ENCODE measurements around the gene VPS9D1. TPM values are rescaled to one million over a fixed set of nuclear protein-coding genes. Genes with fewer than 3 reads are reported as not detected.

VPS9D1 gene
- polyA plus RNA-seq, 3 donors, result 1.2 to 29.7 (median 1.6) TPM

DNA sequence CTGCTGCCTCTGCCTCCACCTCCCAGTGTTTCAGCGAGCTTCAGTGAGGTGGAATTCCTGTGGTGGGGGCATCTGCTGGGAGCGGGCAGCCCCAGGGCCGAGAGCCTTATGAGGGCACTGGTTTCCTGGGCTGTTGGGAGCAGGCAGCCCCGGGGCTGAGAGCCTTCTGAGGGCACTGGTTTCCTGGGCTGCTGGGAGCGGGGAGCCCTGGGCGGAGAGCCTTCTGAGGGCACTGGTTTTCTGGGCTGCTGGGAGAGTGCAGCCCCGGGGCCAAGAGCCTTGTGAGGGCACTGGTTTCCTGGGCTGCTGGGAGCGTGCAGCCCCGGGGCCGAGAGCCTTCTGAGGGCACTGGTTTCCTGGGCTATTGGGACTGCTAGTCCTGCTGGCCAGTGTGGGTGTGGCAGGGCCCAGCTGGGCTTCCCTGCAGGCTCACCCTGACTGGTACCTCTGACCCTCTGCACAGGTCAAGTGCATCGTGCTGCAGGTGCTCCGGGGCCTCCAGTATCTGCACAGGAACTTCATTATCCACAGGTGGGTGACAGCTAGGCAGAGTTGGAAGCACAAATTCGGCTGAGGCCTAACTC, 28.6 kb downstream of the VPS9D1 start:
- DNase-seq, result no peak
- no peak overlapping the region for H3K4me3 ChIP-seq (replicated peaks in 1 of 3; ENCODE audit: low read depth in 2 of 3, low read length in 3 of 3)
- no peak overlapping the region for H3K4me3 Mint-ChIP-seq

DNA sequence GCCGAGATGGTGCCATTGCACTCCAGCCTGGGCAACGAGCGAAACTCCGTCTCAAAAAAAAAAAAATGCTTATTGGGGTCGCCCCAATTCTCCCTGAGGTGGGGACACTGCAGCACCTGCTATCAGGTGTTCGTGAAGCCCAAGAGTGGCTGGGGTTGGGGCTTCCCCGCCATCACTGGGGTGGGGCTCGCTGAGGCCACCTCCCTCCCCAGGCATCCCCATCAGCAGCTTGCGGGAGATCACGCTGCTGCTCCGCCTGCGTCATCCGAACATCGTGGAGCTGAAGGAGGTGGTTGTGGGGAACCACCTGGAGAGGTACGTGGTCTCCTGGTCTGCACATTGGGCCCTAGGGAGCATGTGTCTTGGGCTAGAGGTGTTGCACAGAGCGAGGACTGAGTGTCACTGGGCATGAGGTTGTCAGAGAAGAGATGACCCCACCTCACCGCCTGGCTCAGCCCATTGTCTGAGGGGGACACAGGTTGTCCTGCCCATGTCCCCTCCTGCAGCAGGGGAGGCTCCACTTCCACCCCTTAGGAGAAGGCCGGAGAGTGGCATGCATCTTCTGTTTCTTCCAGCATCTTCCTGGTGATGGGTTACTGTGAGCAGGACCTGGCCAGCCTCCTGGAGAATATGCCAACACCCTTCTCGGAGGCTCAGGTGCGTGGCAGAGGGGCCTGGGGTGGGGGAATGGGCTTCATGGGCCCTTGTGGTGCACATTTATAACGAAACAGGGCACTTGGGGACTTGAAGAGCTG, 29.3 kb downstream of the VPS9D1 start:
- Histone ChIP-seq H3K9ac (ENCODE audit: insufficient read depth, low read length, poor library complexity, severe bottlenecking) (no peak overlapping the region), H3K36me3 (replicated peaks in 1 of 2; ENCODE audit: control insufficient read depth in 1 of 2, insufficient read depth in 2 of 2, low read length in 2 of 2) (peaks cover 54 to 64% of the 10 kb centered on the region in 2 donors), H3K4me2 (replicated peaks; ENCODE audit: extremely low read depth, low read length, poor library complexity, severe bottlenecking) (no peak overlapping the region), H3K79me2 (ENCODE audit: insufficient read depth, low read length) (peaks cover 25% of the 10 kb centered on the region), H3K27ac (ENCODE audit: low read depth in 1 of 2, low read length in 2 of 2) (no peak overlapping the region), H4K20me1 (ENCODE audit: insufficient read depth, low read length) (peaks cover 12% of the 10 kb centered on the region), H3K4me3 (replicated peaks in 1 of 3; ENCODE audit: low read depth in 2 of 3, low read length in 3 of 3) (no peak overlapping the region), H2AFZ (ENCODE audit: insufficient read depth, low read depth, low read length, poor library complexity, severe bottlenecking) (no peak overlapping the region), H3K27me3 (ENCODE audit: control insufficient read depth in 2 of 2, insufficient read depth in 2 of 2, low read length in 2 of 2) (no peaks in the 10 kb centered on the region), H3K4me1 (ENCODE audit: control insufficient read depth in 1 of 2, insufficient read depth in 2 of 2, low read length in 2 of 2) (peaks cover 10 to 12% of the 10 kb centered on the region in 2 donors), H3K9me3 (replicated peaks in 1 of 2; ENCODE audit: control insufficient read depth in 1 of 2, insufficient read depth in 1 of 2, low read length in 2 of 2) (no peaks in the 10 kb centered on the region)
- WGBS (ENCODE audit: insufficient coverage), result 96% methylated on average over 13 of the region's 21 CpGs
- Mint-ChIP-seq H3K27ac (peak overlapping the region in 1 of 7 donors; percentile 48), H3K4me3 (no peak overlapping the region), H3K4me1 (peaks cover 7% of the 10 kb centered on the region), H3K27me3 (ENCODE audit: low read depth in 3 of 3) (peaks cover 0 to 2% (median 0%) of the 10 kb centered on the region in 3 donors), H3K36me3 (peaks cover 42 to 69% of the 10 kb centered on the region in 2 donors), H3K9me3 (no peaks in the 10 kb centered on the region)
- no peak for DNase-seq
- intact Hi-C loops (cut with micrococcal nuclease), result no loop called here
- TF ChIP-seq, protein P1, sequence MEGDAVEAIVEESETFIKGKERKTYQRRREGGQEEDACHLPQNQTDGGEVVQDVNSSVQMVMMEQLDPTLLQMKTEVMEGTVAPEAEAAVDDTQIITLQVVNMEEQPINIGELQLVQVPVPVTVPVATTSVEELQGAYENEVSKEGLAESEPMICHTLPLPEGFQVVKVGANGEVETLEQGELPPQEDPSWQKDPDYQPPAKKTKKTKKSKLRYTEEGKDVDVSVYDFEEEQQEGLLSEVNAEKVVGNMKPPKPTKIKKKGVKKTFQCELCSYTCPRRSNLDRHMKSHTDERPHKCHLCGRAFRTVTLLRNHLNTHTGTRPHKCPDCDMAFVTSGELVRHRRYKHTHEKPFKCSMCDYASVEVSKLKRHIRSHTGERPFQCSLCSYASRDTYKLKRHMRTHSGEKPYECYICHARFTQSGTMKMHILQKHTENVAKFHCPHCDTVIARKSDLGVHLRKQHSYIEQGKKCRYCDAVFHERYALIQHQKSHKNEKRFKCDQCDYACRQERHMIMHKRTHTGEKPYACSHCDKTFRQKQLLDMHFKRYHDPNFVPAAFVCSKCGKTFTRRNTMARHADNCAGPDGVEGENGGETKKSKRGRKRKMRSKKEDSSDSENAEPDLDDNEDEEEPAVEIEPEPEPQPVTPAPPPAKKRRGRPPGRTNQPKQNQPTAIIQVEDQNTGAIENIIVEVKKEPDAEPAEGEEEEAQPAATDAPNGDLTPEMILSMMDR (IDR thresholded peaks at IDR 0.05), result no peak

More for the DNA sequence above, 28.6 kb downstream of the VPS9D1 start:
- no peak overlapping the region for H2AFZ ChIP-seq (ENCODE audit: insufficient read depth, low read depth, low read length, poor library complexity, severe bottlenecking)
- no peak overlapping the region for H3K9ac ChIP-seq (ENCODE audit: insufficient read depth, low read length, poor library complexity, severe bottlenecking)
- H3K9me3 ChIP-seq (replicated peaks in 1 of 2; ENCODE audit: control insufficient read depth in 1 of 2, insufficient read depth in 1 of 2, low read length in 2 of 2), result no peaks in the 10 kb centered on the region
- H3K9me3 Mint-ChIP-seq, result no peaks in the 10 kb centered on the region
- peaks cover 54 to 66% of the 10 kb centered on the region in 2 donors for H3K36me3 ChIP-seq (replicated peaks in 1 of 2; ENCODE audit: control insufficient read depth in 1 of 2, insufficient read depth in 2 of 2, low read length in 2 of 2)
- H3K4me1 ChIP-seq (ENCODE audit: control insufficient read depth in 1 of 2, insufficient read depth in 2 of 2, low read length in 2 of 2), result peaks cover 8% of the 10 kb centered on the region in 2 donors
- WGBS (ENCODE audit: insufficient coverage), result 98% methylated on average over 13 of the region's 13 CpGs
- H3K27me3 ChIP-seq (ENCODE audit: control insufficient read depth in 2 of 2, insufficient read depth in 2 of 2, low read length in 2 of 2), result no peaks in the 10 kb centered on the region
- peaks cover 7% of the 10 kb centered on the region for H3K4me1 Mint-ChIP-seq
- H3K27ac ChIP-seq (ENCODE audit: low read depth in 1 of 2, low read length in 2 of 2), result no peak overlapping the region
- H3K79me2 ChIP-seq (ENCODE audit: insufficient read depth, low read length), result peaks cover 22% of the 10 kb centered on the region
- intact Hi-C loops (cut with micrococcal nuclease), result no loop called here
- no peak overlapping the region for H3K27ac Mint-ChIP-seq
- H3K36me3 Mint-ChIP-seq, result peaks cover 42 to 69% of the 10 kb centered on the region in 2 donors
- peaks cover 0 to 3% (median 0%) of the 10 kb centered on the region in 3 donors for H3K27me3 Mint-ChIP-seq (ENCODE audit: low read depth in 3 of 3)
- TF ChIP-seq, protein P1 (IDR thresholded peaks at IDR 0.05), result no peak
- H3K4me2 ChIP-seq (replicated peaks; ENCODE audit: extremely low read depth, low read length, poor library complexity, severe bottlenecking), result no peak overlapping the region
- peaks cover 19% of the 10 kb centered on the region for H4K20me1 ChIP-seq (ENCODE audit: insufficient read depth, low read length)

All from CD14-positive monocyte (primary cell).